Measurements from ENCODE around the gene ABHD4. TPM values are rescaled to one million over a fixed set of nuclear protein-coding genes. Genes with fewer than 3 reads are reported as not detected.

Gene ABHD4
- total and polyA plus RNA-seq, 2 donors = 13.1 to 30.5 TPM

DNA sequence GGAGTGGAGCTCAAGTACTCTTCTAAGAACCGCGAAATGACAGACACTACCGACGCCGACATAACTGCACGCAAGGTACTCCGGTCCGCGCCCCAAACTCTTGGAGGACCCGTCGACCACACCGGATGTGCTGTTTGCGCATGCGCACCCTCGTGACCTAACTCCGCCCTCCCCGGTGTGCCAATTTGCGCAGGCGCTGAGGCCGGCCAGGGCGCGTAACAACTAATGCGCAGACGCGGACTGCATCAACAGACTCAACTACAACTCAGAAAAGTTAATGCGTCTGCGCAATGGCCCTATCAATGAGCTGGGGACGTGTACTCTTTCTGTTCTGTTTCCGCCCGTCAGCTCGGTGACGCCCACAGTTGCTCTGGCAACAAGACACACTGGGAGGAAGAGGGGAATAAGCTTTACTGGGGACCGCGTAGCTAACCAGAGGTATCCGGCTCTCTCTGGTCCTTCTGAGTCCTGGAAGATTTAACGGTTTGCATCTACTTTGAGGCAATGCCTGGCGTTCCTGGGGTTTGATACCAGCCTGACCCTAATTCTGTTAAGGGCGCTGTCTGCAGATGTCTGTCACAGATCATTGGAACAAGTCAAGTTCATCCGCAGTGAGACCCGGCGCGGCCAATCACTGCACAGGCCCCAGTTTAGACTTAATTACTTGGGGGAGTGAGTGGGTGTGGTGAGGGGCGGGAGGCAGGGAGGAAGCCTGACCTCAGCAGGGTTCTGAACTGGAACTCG is 8.8 kb upstream of the ABHD4 start, which contains the start of gene DAD1:
Gene DAD1, minus strand, starts transcription at position 129 of the 744 bp plus-strand sequence. Its CDS starts 67 bp downstream, at position 62.
- peak; percentile 99 for DNase-seq (ENCODE audit: extremely low spot score)
- H3K27ac ChIP-seq (ENCODE audit: low read depth) = peak within 1 kb of the TSS; percentile 96
- H3K36me3 ChIP-seq (ENCODE audit: insufficient read depth) = no peaks in the 10 kb centered on the region
- peaks cover 2% of the 10 kb centered on the region for H3K4me1 ChIP-seq (ENCODE audit: insufficient read depth)
- peak within 1 kb of the TSS; percentile 78 for H3K4me3 ChIP-seq (ENCODE audit: low read depth, low read length)
- under 1% methylated on average over 44 of the region's 44 CpGs for WGBS

DNA sequence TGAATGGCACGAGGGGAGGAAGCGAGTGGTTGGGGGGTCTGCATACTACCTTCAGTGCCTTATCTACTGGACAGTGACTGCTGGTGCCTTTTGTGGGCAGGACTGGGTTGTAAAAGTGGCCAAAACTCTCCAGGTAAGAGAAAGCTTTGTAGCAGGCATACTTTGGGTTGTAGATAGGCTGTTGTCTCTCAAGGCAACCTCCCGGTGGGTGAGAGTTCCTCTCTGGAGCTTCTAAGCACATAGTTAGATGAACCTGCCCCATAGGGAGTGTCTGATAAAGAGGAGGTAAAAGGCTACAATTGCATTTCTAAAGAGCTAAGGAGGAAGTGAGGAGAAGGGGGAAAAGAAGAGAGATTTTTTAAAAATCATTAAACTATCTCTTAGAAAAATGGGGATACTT is 4.9 kb upstream of the ABHD4 start:
- Histone ChIP-seq H3K4me3 (ENCODE audit: low read depth, low read length) (no peak overlapping the region), H3K4me1 (ENCODE audit: insufficient read depth) (no peaks in the 10 kb centered on the region), H3K36me3 (ENCODE audit: insufficient read depth) (no peaks in the 10 kb centered on the region), H3K27ac (ENCODE audit: low read depth) (no peak overlapping the region)
- WGBS = 50% methylated on average over 3 of the region's 3 CpGs
- no peak for DNase-seq (ENCODE audit: extremely low spot score)

DNA sequence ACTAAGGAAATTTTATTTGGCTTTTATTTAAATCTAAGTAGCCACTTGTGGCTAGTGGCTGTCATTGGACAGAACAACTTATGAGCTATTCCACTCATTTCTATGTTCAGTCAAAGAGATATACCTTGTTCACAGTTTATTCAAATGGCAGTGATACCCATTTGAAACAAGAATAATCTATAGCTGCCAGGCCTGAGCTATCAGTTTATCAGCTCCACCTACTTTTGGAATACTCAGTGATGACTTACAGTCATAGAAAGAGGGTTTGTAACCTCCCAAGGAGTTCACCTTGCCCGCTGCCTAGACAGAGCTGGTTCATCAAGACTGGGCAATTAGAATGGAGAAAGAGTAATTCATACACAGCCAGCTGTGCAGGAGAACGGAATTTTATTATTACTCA is 4.5 kb upstream of the ABHD4 start:
- Histone ChIP-seq H3K4me1 (ENCODE audit: insufficient read depth) (no peaks in the 10 kb centered on the region), H3K4me3 (ENCODE audit: low read depth, low read length) (no peak overlapping the region), H3K27ac (ENCODE audit: low read depth) (no peak overlapping the region), H3K36me3 (ENCODE audit: insufficient read depth) (no peaks in the 10 kb centered on the region)
- 74% methylated on average over 2 of the region's 2 CpGs for WGBS
- no peak for DNase-seq (ENCODE audit: extremely low spot score)

DNA sequence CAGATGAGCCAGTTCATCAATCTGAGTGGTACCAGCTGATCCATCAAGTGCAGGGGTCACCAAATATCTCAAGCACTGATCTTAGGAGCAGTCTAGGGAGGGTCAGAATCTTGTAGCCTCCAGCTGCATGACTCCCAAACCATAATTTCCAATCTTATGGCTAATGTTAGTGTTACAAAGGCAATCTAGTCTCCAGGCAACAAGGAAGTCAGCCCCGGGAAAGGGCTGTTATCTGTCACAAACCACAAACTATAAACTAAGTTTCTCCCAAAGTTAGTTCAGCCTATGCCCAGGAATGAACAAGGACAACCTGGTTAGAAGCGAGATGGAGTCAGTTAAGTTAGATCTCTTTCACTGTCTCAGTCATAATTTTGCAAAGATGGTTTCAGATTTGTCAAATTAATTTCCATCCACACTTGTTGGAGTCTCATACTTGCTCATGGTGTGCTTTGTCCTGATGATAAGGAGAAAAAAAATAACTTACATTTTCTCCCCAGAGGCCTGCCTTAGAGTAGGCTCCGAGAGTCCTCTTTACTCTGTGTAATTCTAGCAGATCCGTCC is 3.9 kb upstream of the ABHD4 start:
- Histone ChIP-seq H3K4me1 (ENCODE audit: insufficient read depth) (no peaks in the 10 kb centered on the region), H3K4me3 (ENCODE audit: low read depth, low read length) (no peak overlapping the region), H3K36me3 (ENCODE audit: insufficient read depth) (no peaks in the 10 kb centered on the region), H3K27ac (ENCODE audit: low read depth) (no peak overlapping the region)
- DNase-seq (ENCODE audit: extremely low spot score) = no peak
- 38% methylated on average over 4 of the region's 4 CpGs for WGBS

DNA sequence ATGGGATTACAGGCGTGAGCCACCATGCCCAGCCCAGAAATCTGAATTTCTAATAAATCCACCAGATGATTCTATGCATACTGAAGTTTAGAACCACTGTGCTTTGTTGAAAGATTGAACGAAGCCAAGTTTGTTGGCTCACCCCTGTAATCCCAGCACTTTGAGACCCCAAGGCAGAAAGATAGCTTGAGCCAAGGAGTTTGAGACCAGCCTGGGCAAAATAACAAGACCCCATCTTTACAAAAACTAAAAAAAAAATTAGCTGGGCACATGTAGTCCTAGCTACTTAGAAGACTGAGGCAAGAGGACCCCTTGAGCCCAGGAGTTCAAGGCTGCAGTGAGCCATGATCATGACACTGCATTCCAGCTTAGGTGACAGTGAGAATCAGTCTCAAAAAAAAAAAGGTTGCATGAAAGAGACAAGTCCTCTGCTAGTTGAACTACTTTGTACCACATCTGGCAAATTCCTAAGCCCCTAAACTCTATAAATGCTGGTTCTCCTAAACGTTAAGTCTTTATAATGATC is 1.7 kb upstream of the ABHD4 start:
- DNase-seq (ENCODE audit: extremely low spot score) = no peak
- H3K36me3 ChIP-seq (ENCODE audit: insufficient read depth) = no peaks in the 10 kb centered on the region
- 77% methylated on average over 3 of the region's 3 CpGs for WGBS
- H3K4me3 ChIP-seq (ENCODE audit: low read depth, low read length) = no peak overlapping the region
- no peaks in the 10 kb centered on the region for H3K4me1 ChIP-seq (ENCODE audit: insufficient read depth)
- no peak overlapping the region for H3K27ac ChIP-seq (ENCODE audit: low read depth)

DNA sequence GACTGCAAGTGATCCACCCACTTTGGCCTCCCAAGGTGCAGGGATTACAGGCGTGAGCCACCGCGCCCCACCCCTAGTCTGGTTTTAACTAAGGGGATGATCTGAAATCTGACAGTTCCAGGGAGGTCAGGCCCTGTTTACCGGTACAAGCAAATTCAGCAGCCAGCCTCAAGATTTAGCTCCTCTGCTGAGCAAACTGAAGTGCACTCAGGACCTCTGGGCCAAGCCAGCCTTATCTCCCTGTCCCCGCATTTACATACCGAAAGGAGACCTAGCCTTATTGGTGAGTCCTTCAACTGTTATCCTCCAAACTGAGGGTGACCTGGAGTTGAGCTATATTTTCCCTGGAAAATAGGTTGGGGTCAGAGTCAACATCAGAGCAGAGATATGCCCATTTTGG is 835 bp upstream of the ABHD4 start:
- Histone ChIP-seq H3K4me1 (ENCODE audit: insufficient read depth) (no peaks in the 10 kb centered on the region), H3K36me3 (ENCODE audit: insufficient read depth) (no peaks in the 10 kb centered on the region), H3K4me3 (ENCODE audit: low read depth, low read length) (no peak overlapping the region), H3K27ac (ENCODE audit: low read depth) (no peak overlapping the region)
- DNase-seq (ENCODE audit: extremely low spot score) = no peak
- 85% methylated on average over 6 of the region's 6 CpGs for WGBS

DNA sequence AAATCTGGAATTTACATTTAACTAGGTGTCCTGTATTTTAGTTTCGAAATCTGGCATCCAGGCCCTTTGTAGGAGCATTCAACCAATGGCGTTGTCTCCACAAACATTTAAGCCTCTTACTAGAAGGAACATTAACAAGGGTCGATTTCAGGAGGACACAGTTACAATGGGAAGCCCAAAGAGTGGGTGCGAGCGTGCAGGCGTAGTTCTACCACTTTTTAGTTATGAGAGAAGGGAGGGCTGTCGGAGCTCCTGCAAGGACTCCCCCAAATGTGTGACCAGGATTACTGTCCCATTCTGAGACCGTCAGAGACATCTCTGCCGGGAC is 365 bp upstream of the ABHD4 start:
- no peak for DNase-seq (ENCODE audit: extremely low spot score)
- H3K27ac ChIP-seq (ENCODE audit: low read depth) = peak overlapping the region; percentile 74
- WGBS = 11% methylated on average over 9 of the region's 9 CpGs
- H3K36me3 ChIP-seq (ENCODE audit: insufficient read depth) = no peaks in the 10 kb centered on the region
- H3K4me3 ChIP-seq (ENCODE audit: low read depth, low read length) = peak overlapping the region; percentile 66
- H3K4me1 ChIP-seq (ENCODE audit: insufficient read depth) = peaks cover 2% of the 10 kb centered on the region

DNA sequence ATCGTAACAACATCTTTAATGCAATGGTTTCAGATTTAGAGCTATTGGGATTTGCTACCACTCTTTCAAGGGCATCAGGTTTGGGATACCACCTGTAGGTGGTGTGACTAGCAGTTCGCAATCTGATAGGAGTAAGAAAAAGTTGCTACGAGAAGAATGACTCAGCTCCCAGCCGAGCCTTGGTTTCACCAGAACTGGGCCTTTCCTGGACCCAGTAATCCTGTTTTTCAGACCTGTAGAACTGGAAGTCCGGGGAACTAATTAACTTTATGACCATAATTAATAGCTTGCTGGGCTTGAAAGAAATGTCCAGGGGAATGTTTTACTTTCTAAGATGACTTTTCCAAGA is 770 bp downstream of the ABHD4 start:
- WGBS = 4% methylated on average over 5 of the region's 5 CpGs
- peaks cover 2% of the 10 kb centered on the region for H3K4me1 ChIP-seq (ENCODE audit: insufficient read depth)
- H3K27ac ChIP-seq (ENCODE audit: low read depth) = peak overlapping the region; percentile 90
- H3K36me3 ChIP-seq (ENCODE audit: insufficient read depth) = peaks cover 2% of the 10 kb centered on the region
- H3K4me3 ChIP-seq (ENCODE audit: low read depth, low read length) = peak overlapping the region; percentile 66
- DNase-seq (ENCODE audit: extremely low spot score) = no peak

DNA sequence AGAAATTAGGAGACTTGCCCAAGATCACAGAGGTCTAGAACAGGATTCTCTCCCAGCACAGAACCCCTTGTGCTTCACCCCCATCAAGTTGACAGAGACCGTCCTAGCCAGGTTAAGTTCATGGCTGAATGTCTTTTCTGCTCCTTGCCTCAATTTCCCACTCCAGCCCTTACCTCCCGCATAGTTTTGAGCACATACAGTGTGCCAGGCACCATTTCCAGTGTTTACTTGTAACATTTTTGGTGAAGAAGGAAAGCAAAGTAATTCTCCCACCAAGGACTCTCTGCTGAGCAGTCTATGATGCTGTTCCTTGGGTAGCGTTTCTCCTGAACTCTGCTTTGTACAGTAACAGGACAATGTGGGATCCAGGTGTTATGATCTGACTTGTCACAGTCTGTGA is 1.2 kb downstream of the ABHD4 start:
- DNase-seq (ENCODE audit: extremely low spot score) = no peak
- H3K4me1 ChIP-seq (ENCODE audit: insufficient read depth) = peaks cover 2% of the 10 kb centered on the region
- no peak overlapping the region for H3K4me3 ChIP-seq (ENCODE audit: low read depth, low read length)
- H3K36me3 ChIP-seq (ENCODE audit: insufficient read depth) = peaks cover 2% of the 10 kb centered on the region
- WGBS = 87% methylated on average over 3 of the region's 3 CpGs
- peak overlapping the region; percentile 33 for H3K27ac ChIP-seq (ENCODE audit: low read depth)

DNA sequence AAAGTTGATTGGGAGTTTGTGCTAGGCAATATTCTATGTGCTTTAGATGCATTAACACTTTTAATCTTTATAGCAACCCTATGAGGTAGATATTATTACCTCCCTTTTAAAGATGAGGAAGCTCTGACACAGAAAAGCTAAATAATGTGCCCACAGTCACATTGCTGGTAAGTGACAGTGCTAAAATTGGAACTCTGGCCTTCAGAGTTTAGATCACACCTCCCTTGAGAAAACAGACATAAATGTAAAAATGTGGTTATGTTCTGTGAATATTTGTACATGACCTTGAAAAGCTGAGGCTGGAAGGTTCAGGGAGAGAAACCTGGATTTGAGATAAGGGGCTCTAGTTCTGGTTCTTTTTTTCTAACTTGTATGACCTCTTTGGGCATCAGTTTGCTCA is 1.9 kb downstream of the ABHD4 start:
- Histone ChIP-seq H3K4me1 (ENCODE audit: insufficient read depth) (peaks cover 2% of the 10 kb centered on the region), H3K4me3 (ENCODE audit: low read depth, low read length) (no peak overlapping the region), H3K36me3 (ENCODE audit: insufficient read depth) (peaks cover 2% of the 10 kb centered on the region), H3K27ac (ENCODE audit: low read depth) (no peak overlapping the region)
- DNase-seq (ENCODE audit: extremely low spot score) = no peak

DNA sequence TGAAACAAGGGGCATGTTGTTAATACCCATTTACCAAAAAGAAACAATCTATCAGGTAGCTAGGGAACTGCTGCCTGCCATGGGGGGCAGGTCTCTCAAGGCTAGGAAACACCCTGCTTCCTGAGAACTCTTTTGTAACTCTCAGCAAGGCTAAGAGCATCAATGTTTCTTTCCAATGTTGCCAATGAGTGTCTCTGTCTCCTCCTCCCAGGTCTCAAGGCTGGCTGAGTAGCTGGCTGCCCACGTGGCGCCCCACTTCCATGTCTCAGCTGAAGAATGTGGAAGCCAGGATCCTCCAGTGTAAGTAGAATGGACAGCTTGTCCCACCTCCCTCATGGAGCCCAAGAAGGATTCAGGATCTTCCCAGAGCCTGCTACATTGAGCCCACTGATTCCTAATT is 3.4 kb downstream of the ABHD4 start:
- Histone ChIP-seq H3K36me3 (ENCODE audit: insufficient read depth) (peaks cover 2% of the 10 kb centered on the region), H3K27ac (ENCODE audit: low read depth) (no peak overlapping the region), H3K4me3 (ENCODE audit: low read depth, low read length) (no peak overlapping the region), H3K4me1 (ENCODE audit: insufficient read depth) (peaks cover 2% of the 10 kb centered on the region)
- no peak for DNase-seq (ENCODE audit: extremely low spot score)
- WGBS = 88% methylated on average over 2 of the region's 2 CpGs

DNA sequence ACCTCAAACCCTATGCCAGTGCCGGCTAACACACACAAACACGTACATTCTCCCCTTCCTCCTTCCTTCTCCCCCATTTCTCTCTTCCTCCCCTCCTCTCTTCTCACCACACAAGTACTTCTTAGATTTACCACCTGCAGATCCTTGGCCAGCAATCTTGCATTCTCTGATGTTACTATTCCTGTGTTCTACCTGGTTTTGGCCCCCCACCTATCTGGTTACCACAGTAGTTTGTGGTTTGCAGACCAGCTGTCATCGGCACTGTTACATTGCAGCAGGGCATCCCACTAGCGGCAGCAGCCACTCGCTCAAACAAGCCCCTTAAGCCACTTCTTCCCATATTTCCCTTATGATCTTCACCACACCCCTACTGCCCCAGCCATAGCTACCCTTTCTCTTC is 3.9 kb downstream of the ABHD4 start:
- Histone ChIP-seq H3K27ac (ENCODE audit: low read depth) (no peak overlapping the region), H3K36me3 (ENCODE audit: insufficient read depth) (peaks cover 2% of the 10 kb centered on the region), H3K4me3 (ENCODE audit: low read depth, low read length) (no peak overlapping the region), H3K4me1 (ENCODE audit: insufficient read depth) (peaks cover 2% of the 10 kb centered on the region)
- 92% methylated on average over 5 of the region's 5 CpGs for WGBS
- DNase-seq (ENCODE audit: extremely low spot score) = no peak

DNA sequence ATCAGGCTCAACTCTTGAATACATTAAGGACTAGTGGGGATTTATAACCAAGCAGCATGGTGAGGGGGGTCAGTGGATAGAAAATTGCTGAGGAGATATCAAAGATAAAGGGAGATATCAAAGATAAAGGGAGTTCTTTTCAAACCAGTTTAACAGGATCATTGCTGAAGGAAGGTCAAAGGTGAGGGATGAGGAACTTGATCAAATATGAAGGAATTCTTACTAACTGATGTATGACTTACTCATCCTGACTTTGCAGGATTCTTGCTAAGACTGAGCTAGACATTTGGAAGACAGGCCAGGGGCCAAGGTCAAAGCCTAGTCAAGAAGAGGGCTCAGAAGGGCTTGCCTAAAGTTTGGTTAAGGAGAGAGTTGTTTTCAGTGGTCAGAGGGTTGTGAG is 4.8 kb downstream of the ABHD4 start:
- Histone ChIP-seq H3K4me1 (ENCODE audit: insufficient read depth) (peaks cover 2% of the 10 kb centered on the region), H3K36me3 (ENCODE audit: insufficient read depth) (peaks cover 2% of the 10 kb centered on the region), H3K4me3 (ENCODE audit: low read depth, low read length) (no peak overlapping the region), H3K27ac (ENCODE audit: low read depth) (no peak overlapping the region)
- DNase-seq (ENCODE audit: extremely low spot score) = no peak

DNA sequence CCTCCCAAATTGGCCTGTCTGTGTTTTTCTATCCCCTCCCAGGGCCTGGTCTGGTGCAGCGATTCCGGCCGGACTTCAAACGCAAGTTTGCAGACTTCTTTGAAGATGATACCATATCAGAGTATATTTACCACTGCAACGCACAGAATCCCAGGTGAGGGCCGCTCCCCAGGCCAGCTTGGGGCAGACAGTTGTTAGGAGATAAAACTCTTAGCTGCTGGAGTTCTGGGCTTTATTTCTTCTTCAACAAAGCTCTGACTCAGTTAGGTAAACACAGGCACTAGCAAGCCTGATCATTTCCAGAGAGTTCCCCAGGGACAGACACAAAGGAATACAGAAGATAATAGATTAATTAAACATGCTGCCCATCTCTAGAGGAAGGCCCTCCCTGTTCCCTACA is 8.3 kb downstream of the ABHD4 start:
- H3K36me3 ChIP-seq (ENCODE audit: insufficient read depth) = peaks cover 6% of the 10 kb centered on the region
- no peak overlapping the region for H3K4me3 ChIP-seq (ENCODE audit: low read depth, low read length)
- H3K4me1 ChIP-seq (ENCODE audit: insufficient read depth) = peaks cover 2% of the 10 kb centered on the region
- H3K27ac ChIP-seq (ENCODE audit: low read depth) = no peak overlapping the region
- WGBS = 89% methylated on average over 6 of the region's 6 CpGs
- no peak for DNase-seq (ENCODE audit: extremely low spot score)
